SU-DHL-6 (cell line): ENCODE results near the gene UBA6.

Source experiments
- EZH2phosphoT487 ChIP-seq: fragments of 200-600 bp; sonication (generic), shearing (Covaris generic); conservative IDR thresholded peaks from 2 replicates; pipeline ENCODE4 v1.6.1; 2018; ENCODE audit warnings: mild to moderate bottlenecking, antibody characterized with exemption, low read length, moderate library complexity, mixed read lengths
- TF ChIP-seq, protein P1 (sequence below): fragments of 200-600 bp; sonication (generic); IDR thresholded peaks from one replicate; pipeline ENCODE4 v1.5.1; 2017; ENCODE audit warnings: antibody characterized with exemption, mild to moderate bottlenecking, low read length, moderate library complexity; ENCODE audit not compliant: insufficient read depth, poor library complexity, severe bottlenecking

DNA sequence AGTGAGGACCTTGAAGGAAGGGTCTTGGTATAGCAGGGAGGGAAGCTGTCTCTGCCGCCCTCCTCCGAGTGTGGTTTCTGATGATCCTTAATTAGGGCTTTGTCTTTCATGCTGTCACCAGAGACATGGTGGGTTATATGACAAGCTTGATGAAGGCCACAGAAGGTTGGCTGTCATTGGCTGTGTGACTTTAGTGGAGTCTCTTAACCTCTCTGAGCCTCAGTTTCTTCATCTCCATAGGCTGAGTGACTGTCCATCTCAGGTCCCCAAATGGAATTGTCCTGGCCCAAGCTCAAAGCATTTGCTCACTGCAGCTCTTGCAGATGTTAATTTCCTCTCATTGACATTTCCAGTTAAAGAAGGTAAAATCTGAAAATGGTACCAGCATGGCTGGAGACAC lies 16.6 kb upstream of the UBA6 start:
- TF ChIP-seq, protein P1, sequence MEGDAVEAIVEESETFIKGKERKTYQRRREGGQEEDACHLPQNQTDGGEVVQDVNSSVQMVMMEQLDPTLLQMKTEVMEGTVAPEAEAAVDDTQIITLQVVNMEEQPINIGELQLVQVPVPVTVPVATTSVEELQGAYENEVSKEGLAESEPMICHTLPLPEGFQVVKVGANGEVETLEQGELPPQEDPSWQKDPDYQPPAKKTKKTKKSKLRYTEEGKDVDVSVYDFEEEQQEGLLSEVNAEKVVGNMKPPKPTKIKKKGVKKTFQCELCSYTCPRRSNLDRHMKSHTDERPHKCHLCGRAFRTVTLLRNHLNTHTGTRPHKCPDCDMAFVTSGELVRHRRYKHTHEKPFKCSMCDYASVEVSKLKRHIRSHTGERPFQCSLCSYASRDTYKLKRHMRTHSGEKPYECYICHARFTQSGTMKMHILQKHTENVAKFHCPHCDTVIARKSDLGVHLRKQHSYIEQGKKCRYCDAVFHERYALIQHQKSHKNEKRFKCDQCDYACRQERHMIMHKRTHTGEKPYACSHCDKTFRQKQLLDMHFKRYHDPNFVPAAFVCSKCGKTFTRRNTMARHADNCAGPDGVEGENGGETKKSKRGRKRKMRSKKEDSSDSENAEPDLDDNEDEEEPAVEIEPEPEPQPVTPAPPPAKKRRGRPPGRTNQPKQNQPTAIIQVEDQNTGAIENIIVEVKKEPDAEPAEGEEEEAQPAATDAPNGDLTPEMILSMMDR: no peak
- TF ChIP-seq EZH2phosphoT487: no peak
